Measurements from ENCODE around the gene TGM1.

The TGM1 gene

DNA sequence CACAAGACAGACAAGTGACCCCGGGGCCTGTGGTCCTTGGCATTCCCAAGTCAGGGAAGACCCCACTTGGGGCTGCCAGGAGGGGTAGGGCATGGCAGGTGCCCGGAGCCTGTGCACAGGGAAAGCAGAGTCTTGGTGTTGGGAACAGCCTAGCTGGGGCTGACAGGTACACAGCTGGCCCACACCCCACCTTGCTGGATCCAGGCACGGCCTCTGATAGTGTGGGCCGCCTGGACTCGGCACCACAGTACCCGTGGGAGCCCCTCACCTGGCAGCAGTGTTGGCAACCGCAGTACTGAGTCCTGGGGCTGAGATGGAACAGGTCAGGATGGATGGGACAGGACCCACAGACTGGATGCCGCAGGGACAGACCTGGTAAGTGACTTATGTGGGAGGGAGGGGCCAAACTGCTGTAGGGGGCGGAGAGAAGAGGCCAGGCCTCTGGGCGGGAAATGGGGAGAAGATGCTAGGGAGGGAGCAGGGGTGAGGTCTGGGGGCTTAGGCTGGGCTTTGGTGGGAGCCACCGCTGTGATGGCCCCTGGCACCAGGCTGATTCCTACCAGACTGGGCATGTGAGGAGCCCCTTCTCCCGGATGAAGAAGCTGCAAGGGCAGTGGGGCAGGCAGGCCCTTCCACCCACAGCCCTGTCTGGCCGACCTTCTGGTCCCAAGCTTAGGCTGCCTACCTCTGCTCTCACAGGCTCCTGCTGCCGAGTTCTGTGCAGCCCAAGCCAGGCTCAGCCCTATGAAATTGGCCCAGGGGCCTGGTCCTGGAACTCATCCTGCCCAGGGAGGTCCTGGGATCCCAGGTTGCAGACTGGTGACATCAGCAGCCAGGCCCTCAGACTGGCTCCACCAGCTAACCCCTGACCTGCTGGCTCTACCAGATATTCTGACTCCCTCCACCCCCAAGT, at the start of gene TGM1:
TGM1 (minus strand) TSS at position 357 of the 913 bp plus-strand sequence. CDS start 825 bp downstream, outside the sequence.
- DNase-seq (ENCODE audit: low spot score), result no peak

DNA sequence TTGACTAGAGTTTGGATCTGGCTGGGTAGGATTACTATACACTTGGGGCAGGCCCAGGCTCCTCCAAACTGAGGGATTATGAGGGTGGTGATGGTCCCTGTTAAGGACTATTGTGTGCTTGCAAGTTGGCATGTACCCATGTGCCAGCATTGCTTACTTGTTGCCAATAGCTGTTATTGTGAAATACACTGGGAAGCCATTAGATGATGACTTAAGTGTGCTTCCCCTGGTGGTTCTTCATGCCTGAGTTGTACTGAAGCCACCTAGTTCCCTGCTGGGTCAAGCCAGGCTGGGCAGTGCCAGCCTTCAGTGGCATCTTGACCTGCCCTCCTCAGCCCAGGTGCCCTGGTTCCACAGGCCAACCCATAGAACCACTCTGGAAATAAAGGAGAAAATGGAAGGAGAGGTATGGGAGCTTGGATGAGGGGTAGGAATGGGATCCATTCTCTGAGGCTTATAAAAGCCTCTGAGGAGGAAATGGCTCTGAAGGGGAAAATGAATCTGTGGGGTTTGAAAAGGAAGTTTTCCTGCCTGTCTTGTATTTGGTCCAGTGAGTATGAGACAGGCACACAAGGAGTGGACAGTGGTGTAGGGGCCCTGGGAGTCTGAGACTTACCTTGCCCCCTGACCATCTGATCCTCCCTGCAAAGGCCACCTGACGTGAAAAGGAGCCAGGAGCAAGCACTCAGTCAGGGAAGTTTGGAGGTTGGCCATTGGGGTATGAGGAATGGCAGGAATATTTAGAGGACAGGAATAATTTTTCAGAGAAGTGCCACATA, 49.0 kb upstream of the TGM1 start:
- DNase-seq (ENCODE audit: low spot score), result no peak

- no peak for DNase-seq (ENCODE audit: low spot score)
Measured at GRCh38 chr14:24310646-24311604, 47.9 kb upstream of the TGM1 start, which contains the start of gene LTB4R. TSS of gene LTB4R (plus strand) at chr14:24311502. CDS start at chr14:24315652, 4,150 bp downstream.

- no peak for DNase-seq (ENCODE audit: low spot score)
Measured at GRCh38 chr14:24310265-24310645, 47.3 kb upstream of the TGM1 start.

- DNase-seq (ENCODE audit: low spot score), result no peak
Measured at GRCh38 chr14:24309538-24310264, 46.7 kb upstream of the TGM1 start, which contains the start of gene LTB4R2. TSS of gene LTB4R2 (plus strand) at chr14:24310140. CDS start at chr14:24310665, 525 bp downstream.

DNA sequence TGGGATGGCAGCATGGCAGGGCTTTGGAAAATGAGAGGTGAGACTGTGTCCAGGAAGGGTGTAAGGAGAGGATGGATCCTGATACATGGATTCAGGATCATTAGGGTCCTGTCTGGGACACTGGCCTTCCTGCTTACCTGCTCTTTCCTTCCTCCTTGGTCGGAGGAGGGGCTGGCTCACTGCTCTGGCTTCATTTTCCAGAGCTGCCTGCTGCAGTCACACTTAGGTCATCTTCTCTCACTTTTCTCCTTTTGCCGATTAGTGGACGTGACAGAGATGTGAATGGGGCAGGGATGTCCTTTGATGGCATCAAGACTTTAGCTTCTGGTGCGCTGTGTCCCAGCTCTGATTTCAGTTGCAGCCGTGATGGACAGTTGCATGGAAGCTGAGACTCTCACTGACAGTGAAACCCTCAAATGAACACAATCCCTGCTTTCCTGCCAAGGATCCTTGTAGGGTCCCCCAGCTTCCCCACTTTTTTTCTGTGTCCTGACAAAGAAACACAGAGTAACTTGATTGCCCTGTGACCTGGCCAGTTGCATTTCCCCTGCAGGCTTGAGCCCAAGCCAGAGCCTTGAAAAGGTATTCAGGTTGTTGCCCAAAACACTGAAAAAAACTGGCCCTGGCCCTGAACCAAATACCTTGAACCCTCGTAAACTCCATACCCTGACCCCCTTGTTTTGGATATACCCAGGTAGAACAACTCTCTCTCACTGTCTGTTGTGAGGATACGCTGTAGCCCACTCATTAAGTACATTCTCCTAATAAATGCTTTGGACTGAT, 45.6 kb upstream of the TGM1 start:
- DNase-seq (ENCODE audit: low spot score), result no peak

DNA sequence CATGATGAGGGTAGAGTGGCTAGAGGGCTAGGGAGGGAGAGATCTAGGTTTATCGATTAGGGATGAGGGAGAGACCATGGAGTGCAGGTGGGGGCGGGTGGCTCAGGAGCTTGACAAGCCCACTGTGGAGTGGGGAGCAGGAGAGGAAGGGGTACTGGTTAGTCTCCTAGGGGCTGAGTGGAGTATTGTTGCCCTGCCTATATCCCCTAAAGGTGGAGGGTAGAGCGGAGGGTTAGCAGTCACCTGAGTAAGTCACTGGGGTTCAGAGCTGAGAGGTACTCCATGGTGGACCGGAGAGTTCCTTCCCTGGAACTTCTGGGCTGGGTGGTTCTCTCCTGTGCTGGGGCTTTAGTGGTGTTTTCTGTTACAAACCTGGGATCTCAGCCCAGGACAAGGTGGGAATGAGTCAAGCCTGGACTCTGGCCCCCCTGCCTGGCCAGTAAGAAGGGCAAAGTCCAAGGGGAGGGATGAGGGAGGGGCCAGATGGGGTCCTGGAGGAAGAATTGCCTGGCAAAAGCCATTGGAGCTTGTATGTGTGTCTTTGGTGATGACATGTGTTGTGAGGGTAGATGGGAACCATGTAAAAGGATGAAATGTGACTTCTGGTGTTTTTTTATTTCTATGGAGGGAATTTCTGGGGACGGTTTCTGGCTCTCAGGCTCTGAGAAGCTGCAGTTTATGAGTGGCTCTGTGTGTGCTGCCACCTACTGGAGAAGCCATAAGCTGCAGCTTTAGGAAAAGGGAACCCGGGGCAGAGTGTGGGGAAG, 44.8 kb upstream of the TGM1 start, which contains the start of gene CIDEB:
CIDEB (minus strand) TSS at position 403 of the 767 bp plus-strand sequence; CDS start at position 284, 119 bp downstream.
- DNase-seq (ENCODE audit: low spot score), result peak; percentile 63

GRCh38 chr14:24307156-24307574, 44.2 kb upstream of the TGM1 start:
- no peak for DNase-seq (ENCODE audit: low spot score)

GRCh38 chr14:24304019-24304387, 41.0 kb upstream of the TGM1 start:
- DNase-seq (ENCODE audit: low spot score), result no peak

DNA sequence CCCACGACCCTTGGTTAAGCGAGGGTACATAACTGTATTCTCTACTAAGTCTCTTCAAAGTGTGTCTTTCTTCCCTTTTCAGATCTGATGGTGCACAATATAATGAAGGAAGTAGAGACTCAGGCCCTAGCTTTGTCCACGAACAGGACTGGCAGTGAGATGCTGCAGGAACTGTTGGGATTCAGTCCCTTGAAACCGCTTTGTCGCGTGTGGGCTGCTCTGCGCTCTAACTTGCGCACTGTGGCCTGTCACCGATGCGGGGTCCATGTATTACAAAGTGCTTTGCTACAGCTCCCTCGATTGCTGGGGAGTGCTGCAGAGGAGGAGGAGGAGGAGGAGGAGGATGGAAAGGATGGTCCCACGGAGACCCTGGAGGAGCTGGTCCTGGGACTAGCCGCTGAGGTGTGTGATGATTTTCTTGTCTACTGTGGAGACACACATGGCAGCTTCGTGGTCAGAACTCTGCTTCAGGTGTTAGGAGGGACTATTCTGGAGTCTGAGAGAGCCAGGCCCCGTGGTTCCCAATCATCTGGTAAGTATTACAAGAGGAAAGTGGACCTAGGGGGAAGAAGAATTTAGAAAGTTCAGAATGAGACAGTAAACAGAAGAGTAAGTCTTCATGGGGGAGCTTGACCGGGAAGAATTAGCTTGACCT, 37.5 kb upstream of the TGM1 start:
- DNase-seq (ENCODE audit: low spot score), result no peak

GRCh38 chr14:24299255-24300191, 36.5 kb upstream of the TGM1 start, which contains the start of the genes DHRS1 and NOP9:
TSS of gene DHRS1 (minus strand) at chr14:24299780. CDS start at chr14:24299106, 674 bp downstream.
TSS of gene NOP9 (plus strand) at chr14:24299850. CDS start at chr14:24299955, 105 bp downstream.
- peak; percentile 93 for DNase-seq (ENCODE audit: low spot score)

GRCh38 chr14:24298892-24299254, 35.9 kb upstream of the TGM1 start:
- DNase-seq (ENCODE audit: low spot score), result peak; percentile 92

- DNase-seq (ENCODE audit: low spot score), result peak; percentile 37
Measured at GRCh38 chr14:24297190-24297964, 34.4 kb upstream of the TGM1 start.

GRCh38 chr14:24296341-24297157, 33.6 kb upstream of the TGM1 start:
- peak; percentile 92 for DNase-seq (ENCODE audit: low spot score)

DNA sequence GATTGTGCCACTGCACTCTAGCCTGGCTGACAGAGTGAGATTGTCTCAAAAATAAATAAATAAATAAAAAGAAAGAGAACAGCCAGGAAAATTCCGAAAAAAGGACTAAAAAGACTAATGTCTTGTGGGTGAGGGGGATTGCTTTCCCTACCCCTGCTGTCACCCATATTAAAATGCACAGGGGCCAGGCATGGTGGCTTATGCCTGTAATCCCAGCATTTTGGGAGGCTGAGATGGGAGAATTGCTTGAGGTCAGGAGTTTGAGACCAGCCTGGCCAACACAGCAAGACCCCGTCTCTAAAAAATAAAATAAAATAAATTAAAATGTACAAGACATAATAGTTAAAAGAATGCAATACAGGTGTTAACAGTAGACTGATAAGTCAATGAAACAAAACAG, 30.5 kb upstream of the TGM1 start:
- no peak for DNase-seq (ENCODE audit: low spot score)

Measured in RKO (cell line).